ENCODE measurements around the gene DCAF16.

Gene DCAF16

GRCh38 chr4:17786567-17786966 lies 24.0 kb downstream of the DCAF16 start:
- CTCF ChIA-PET = interaction anchor here (1.0 kb wide), 1 partner anchor 143 kb away, joined by 3 read pairs; no protein-coding TSS in a partner anchor
- Histone ChIP-seq H3K4me1 (ENCODE audit: control insufficient read depth, insufficient read depth, low read length) (no peaks in the 10 kb centered on the region), H3K27ac (ENCODE audit: extremely low read depth, low read depth, low read length) (no peak overlapping the region), H3K9me3 (ENCODE audit: control insufficient read depth, insufficient read depth, low read depth, low read length) (no peaks in the 10 kb centered on the region), H3K4me3 (ENCODE audit: low read depth, low read length) (no peak overlapping the region), H3K36me3 (ENCODE audit: control insufficient read depth in 2 of 2, insufficient read depth in 1 of 2, low read length in 2 of 2) (no peaks in the 10 kb centered on the region; a peak in 1 of 3 replicates)
- TF ChIP-seq MEIS1 (CRISPR knock-in tag; IDR thresholded peaks at IDR 0.05; ENCODE audit: borderline replicate concordance) = no peak
- 0 out of 2 replicates have a peak, but pooled peaks have one; percentile 7 for TF ChIP-seq EGR2 (tag by site-specific recombination; IDR thresholded peaks at IDR 0.05; ENCODE audit: low read depth)
- POLR2A ChIA-PET = no interaction called here

- ChIA-PET POLR2A (no interaction called here), CTCF (interaction anchor here (0.9 to 1.3 kb wide), 2 partner anchors 22 to 235 kb away, joined by 3 to 4 read pairs; no protein-coding TSS in a partner anchor)
Observed at GRCh38 chr4:17785858-17786257, 24.7 kb downstream of the DCAF16 start.

GRCh38 chr4:17781300-17782287 lies 29.0 kb downstream of the DCAF16 start, which contains the start of gene FAM184B:
FAM184B (minus strand) TSS chr4:17781621; CDS start chr4:17781299, 322 bp downstream.
- TF ChIP-seq EGR2 (tag by site-specific recombination; IDR thresholded peaks at IDR 0.05; ENCODE audit: low read depth) (peak; percentile 52), ZNF747 (tag by site-specific recombination; IDR thresholded peaks at IDR 0.05) (no peak), MEIS1 (CRISPR knock-in tag; IDR thresholded peaks at IDR 0.05; ENCODE audit: borderline replicate concordance) (no peak), ZNF202 (tag by site-specific recombination; IDR thresholded peaks at IDR 0.05; ENCODE audit: borderline replicate concordance) (peak; percentile 73; the same call in 1 of the 2 replicates), ZBTB26 (tag by site-specific recombination; optimal IDR thresholded peaks at IDR 0.05) (peak; percentile 78), ZIC2 (tag by site-specific recombination; IDR thresholded peaks at IDR 0.05) (peak; percentile 32; the same call in 1 of the 2 replicates), ZFHX2 (tag by site-specific recombination; conservative IDR thresholded peaks at IDR 0.05) (peak; percentile 79)
- Histone ChIP-seq H3K4me3 (ENCODE audit: low read depth, low read length) (peak within 1 kb of the TSS; percentile 22), H3K9me3 (ENCODE audit: control insufficient read depth, insufficient read depth, low read depth, low read length) (no peaks in the 10 kb centered on the region), H3K27ac (ENCODE audit: extremely low read depth, low read depth, low read length) (no peak within 1 kb of the TSS; the same call in 1 of the 2 replicates), H3K4me1 (ENCODE audit: control insufficient read depth, insufficient read depth, low read length) (no peaks in the 10 kb centered on the region), H3K36me3 (ENCODE audit: control insufficient read depth in 2 of 2, insufficient read depth in 1 of 2, low read length in 2 of 2) (no peaks in the 10 kb centered on the region)
- ChIA-PET CTCF (no interaction called here), POLR2A (no interaction called here)

More at GRCh38 chr4:17785858-17786257, 24.7 kb downstream of the DCAF16 start:
- H3K27ac ChIP-seq (ENCODE audit: extremely low read depth, low read depth, low read length) = no peak overlapping the region
- no peak overlapping the region for H3K4me3 ChIP-seq (ENCODE audit: low read depth, low read length)
- H3K4me1 ChIP-seq (ENCODE audit: control insufficient read depth, insufficient read depth, low read length) = no peaks in the 10 kb centered on the region
- H3K9me3 ChIP-seq (ENCODE audit: control insufficient read depth, insufficient read depth, low read depth, low read length) = no peaks in the 10 kb centered on the region
- H3K36me3 ChIP-seq (ENCODE audit: control insufficient read depth in 2 of 2, insufficient read depth in 1 of 2, low read length in 2 of 2) = no peaks in the 10 kb centered on the region
- TF ChIP-seq ATF2 (tag by site-specific recombination; IDR thresholded peaks at IDR 0.05; ENCODE audit: low read depth) = no peak
- TF ChIP-seq ZNF654 (tag by site-specific recombination; IDR thresholded peaks at IDR 0.05; ENCODE audit: low read depth) = peak; percentile 13; the same call in 1 of the 2 replicates

- POLR2A ChIA-PET = no interaction called here
- no peaks in the 10 kb centered on the region for H3K9me3 ChIP-seq (ENCODE audit: control insufficient read depth, insufficient read depth, low read depth, low read length)
- H3K36me3 ChIP-seq (ENCODE audit: control insufficient read depth in 2 of 2, insufficient read depth in 1 of 2, low read length in 2 of 2) = no peaks in the 10 kb centered on the region
- TF ChIP-seq HOXA7 (CRISPR knock-in tag; IDR thresholded peaks at IDR 0.05; ENCODE audit: borderline replicate concordance) = no peak
- 0 out of 2 replicates have a peak, but pooled peaks have one; percentile 43 for TF ChIP-seq ZBTB8A (tag by site-specific recombination; IDR thresholded peaks at IDR 0.05)
- no peaks in the 10 kb centered on the region for H3K4me1 ChIP-seq (ENCODE audit: control insufficient read depth, insufficient read depth, low read length)
- no peak overlapping the region; the same call in 1 of the 2 replicates for H3K27ac ChIP-seq (ENCODE audit: extremely low read depth, low read depth, low read length)
- H3K4me3 ChIP-seq (ENCODE audit: low read depth, low read length) = peak overlapping the region; percentile 22
- CTCF ChIA-PET = no interaction called here
Observed at GRCh38 chr4:17780501-17781299, 29.9 kb downstream of the DCAF16 start.
